OCI-LY1 (cell line): Measurements from ENCODE around the gene BMP2K.
"Not testable (repeated sequence)": the region's sequence is repeated elsewhere in the genome, so short reads cannot be mapped to it uniquely, and the experiment has no call there.

Experiments
- CTCF ChIP-seq: fragments of 200-600 bp; sonication (generic), shearing (Covaris generic); IDR thresholded peaks from 2 replicates; pipeline ENCODE4 v1.5.1; 2017; ENCODE audit warnings: mild to moderate bottlenecking, antibody characterized with exemption, low read length, moderate library complexity, mixed read lengths
- EZH2 ChIP-seq: fragments of 200-600 bp; sonication (generic), shearing (Covaris generic); IDR thresholded peaks from 2 replicates; pipeline ENCODE4 v1.8.0; 2017; ENCODE audit warnings: borderline replicate concordance, mixed run types, mild to moderate bottlenecking, antibody characterized with exemption, low read length, moderate library complexity, mixed read lengths

- TF ChIP-seq CTCF, EZH2: not testable (repeated sequence)
Observed at GRCh38 chr4:78840286-78840685, 64.1 kb downstream of the BMP2K start.
